GM11168 (cell line): Measurements from ENCODE around the gene DNM1.

Source experiments
- in situ Hi-C: fragments of 300-500 bp; cut with MboI; formaldehyde crosslinking; loops from one replicate; pipeline ENCODE4 v1.12.0; 2022; ENCODE audit warnings: low sequenced_read_pairs; ENCODE audit not compliant: unreplicated experiment

DNM1 gene

DNA sequence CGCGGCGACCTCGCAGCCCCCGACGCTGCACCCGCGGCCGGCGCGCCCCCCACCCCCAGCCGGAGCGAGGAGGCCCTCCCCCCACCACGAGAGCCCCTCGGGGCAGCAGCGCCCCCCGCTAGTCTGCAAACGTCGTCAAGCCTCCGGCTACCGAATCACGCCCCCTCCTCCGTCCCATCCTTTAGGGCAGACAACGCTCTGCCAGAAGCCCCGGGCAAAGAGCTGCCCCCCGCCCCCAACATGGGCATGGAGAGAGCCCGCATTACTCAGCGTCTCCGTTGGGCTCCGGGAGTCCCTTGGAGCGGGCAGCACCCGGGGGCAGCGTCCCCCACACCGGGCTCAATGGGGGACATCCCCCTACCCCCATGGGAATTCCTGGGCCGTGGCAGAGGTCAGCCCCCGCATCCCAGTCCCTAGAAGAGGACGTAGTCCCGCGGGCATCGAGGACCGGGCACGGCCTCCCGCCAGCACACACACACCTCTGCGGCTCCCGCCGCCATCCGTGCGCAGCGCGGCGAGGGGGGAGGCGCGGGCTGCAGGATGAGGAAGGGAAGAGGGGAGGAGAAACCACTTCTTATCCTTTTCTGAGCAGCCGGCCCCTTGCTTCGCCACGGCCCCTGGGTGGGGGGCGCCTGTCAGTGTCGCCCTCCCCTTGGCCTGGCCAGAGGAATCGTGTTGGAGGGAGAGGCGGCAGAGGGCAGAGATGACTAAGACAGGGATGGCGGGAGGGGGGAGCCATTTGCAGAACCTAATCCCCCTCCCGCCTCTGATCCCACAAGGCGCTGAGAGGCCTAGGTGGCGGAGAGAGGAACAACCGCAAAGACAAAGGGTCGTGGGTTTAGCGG is 750 bp downstream of the DNM1 start:
- in situ Hi-C loops = no loop called here

DNA sequence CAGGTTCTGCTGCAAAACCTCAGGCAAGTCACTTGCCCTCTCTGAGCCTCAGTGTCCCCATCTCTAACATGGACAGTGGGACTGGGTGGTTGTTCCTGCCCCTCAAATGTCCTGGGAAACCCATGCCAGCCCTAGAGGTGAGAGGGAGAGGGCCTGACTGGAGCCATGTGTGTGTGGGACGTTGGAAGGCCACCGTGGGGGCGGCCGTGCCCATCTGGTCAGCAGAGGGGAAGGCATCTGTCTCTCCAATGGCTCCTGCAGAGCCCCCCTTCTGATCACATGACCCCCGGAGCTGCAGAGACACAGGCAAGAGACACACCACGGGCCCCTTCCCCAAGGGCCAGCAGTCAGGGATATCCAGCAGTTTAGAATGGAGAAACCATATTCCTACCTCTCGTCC is 1.7 kb downstream of the DNM1 start:
- in situ Hi-C loops = no loop called here

DNA sequence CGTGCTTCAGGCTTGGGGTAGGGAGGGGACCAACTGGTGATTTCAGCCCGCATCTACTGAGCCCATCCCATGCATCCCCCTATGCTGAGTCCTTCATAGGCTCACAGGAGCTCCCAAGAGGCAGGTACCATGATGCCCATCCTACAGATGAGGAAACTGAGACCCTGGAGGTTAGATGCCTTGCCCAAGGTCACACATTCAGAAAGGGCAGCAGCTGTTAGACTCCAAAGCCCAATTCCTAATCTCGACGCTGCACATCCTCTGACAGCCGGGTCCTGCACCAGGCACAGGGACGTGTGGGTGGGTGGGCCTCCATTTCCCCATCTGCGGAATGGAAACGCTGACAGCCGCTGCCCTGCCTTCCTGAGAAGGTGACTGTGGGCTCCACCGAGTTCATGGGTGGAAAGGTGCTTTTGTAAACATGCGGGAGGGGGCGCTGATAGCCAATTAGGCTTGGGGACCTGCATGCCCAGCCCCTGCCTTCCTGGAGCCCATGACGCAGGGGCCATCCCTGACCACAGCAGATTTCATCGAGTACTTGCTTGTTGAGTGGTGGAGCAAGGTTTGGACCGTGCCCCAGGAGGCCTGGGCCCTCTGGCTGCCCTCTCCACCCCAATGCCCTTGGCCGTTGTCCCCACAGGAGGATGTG is 2.2 kb downstream of the DNM1 start:
- in situ Hi-C loops = no loop called here

DNA sequence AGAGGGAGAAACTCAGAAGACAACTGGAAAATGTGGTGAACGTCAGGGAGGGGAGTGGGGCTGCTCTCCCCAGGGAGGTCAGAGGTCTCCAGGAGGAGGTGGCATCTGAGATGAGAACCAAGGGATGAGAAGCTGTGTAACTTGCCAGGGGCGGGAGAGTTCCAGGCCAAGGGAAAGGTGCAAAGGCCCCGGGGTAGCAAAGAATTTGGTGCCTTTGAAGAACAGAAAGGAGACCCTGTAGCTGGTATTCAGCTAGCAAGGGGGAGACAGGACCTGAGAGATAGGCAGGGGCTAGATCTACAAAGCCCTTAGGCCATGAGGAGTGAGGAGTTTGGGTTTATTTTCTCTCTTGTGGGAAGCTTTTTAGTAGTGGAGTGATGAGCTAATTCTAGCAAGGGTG is 3.3 kb downstream of the DNM1 start:
- in situ Hi-C loops = no loop called here

- in situ Hi-C loops = no loop called here
Measured at GRCh38 chr9:128206916-128207910, 4.0 kb downstream of the DNM1 start.

GRCh38 chr9:128208386-128208785 is 5.2 kb downstream of the DNM1 start:
- in situ Hi-C loops = no loop called here

GRCh38 chr9:128208946-128209669 is 5.9 kb downstream of the DNM1 start:
- in situ Hi-C loops = no loop called here

DNA sequence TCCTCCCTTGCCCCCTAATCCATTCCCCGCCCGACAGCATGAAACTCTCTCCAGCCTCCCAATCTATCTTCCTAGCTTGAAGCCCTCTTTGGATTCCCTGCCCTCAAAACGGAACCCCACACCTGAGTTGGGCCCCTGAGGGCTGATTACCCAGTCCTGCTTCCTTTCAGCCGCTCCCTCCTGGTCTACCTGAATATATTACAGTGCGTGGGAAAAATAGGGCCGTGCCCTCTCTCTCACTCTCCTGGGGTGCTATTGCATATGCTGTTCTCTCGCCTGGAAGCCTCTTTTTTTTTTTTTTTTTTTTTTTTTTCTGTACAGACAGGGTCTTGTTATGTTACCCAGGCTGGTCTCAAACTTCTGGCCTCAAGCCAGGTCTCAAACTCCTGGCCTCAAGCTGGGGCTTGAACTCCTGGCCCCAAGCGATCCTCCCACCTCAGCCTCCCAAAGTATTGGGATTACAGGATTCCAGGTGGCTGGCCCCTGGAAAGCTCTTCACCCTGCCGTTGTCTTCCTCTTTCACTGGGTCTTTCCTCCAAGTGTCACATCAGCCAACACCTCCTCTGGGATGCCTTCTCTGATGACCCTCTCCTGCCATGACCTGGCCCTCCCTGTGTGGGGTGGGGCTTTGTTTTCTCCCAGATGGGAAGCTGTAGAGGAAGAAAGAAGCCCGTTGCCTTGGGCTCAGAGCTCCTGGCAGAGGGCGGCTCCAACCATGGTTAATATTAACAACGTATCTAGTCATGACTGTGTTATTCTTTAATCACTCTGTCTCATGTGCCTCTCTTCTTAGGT is 8.2 kb downstream of the DNM1 start:
- in situ Hi-C loops = no loop called here

DNA sequence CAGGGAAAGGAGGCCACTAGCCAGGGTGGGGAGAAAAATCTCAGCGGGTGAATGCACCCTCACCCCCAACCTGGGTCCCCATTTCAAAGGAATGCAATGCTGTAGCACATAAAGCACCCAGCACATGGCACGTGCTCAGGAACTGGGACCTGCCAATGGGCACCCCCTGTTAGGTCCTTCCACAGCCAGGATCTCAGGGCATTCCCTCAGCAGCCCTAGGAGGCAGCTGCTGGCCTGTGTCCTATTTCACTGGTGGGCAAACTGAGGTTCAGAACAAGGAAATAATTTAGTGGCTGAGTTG is 8.8 kb downstream of the DNM1 start:
- in situ Hi-C loops = no loop called here

DNA sequence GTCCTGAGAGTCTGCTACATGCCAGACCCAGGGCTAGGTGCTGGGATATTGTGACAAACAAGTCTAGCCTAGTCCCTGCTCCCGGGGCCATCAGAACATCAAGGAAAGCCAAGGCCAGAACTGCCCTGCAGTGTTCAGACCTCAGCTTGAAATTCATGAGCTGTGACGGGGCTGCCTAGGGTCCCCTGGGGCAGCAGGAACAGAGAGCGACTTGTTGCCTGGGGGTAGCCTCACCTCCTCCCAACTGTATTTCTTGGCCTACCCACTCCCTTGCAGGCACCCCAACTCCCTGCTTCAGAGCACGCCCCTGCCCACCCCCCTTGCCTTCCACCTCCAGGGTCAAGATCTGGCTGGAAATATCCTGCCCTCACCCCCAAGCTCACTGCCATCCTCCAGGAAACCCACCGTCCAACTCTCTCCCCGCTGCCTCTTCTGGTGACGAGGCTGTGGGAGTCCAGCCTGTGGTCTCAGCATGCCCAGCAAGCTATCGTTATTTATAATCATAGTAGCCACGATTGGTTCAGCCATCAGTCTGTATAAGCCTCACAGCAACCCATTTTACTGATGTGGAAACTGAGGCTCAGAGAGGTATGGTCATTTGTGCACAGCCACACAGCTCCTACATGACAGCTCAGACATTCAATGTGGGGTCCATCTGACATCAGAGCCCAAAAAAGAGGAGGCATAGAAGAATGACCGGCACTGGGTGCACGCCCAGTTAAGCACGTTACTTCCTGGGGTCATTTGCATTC is 10.7 kb downstream of the DNM1 start:
- in situ Hi-C loops = no loop called here

DNA sequence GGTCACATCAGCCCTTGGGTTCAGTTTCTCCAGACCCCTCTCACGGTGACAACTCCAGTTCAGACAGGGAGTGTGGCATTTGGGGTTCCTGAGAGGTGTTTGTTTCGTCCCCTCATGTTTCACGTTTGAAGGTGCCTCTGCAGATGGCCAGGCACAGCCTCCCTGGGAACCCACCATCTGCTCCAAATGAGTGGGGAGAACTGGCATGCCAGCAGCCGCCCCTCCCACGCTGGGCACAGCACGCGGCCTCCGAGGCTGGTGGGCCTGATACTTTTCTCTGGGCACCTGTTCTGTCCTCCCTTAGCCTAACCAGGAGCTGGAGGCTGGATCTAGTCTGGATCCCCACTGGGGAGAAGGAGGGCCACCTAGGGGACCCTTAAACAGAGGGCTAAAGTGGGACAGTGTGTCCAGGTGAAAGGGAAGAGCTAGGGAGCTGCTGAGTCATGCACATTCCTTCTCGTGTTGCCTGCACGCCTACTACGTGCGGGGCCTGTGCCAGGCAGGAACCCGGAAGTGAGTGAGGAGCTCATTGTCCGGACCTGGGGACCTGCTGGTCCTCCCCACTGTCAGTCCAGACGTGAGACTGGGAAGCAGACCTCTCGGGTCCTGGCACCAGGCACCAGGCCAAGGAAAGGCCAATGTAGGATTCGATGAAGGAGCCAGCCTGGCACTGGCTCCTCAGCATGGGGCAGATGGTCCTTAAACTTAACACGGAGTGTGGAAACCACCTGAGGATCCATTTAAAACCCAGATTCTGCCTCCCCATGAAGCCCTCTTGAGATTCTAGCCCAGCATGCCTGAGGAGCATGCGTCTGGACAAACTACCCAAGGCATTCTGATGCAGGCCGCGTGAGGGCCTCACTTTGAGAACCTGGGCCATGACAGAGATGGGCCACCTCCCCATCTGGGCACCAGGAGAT is 11.7 kb downstream of the DNM1 start:
- in situ Hi-C loops = no loop called here

DNA sequence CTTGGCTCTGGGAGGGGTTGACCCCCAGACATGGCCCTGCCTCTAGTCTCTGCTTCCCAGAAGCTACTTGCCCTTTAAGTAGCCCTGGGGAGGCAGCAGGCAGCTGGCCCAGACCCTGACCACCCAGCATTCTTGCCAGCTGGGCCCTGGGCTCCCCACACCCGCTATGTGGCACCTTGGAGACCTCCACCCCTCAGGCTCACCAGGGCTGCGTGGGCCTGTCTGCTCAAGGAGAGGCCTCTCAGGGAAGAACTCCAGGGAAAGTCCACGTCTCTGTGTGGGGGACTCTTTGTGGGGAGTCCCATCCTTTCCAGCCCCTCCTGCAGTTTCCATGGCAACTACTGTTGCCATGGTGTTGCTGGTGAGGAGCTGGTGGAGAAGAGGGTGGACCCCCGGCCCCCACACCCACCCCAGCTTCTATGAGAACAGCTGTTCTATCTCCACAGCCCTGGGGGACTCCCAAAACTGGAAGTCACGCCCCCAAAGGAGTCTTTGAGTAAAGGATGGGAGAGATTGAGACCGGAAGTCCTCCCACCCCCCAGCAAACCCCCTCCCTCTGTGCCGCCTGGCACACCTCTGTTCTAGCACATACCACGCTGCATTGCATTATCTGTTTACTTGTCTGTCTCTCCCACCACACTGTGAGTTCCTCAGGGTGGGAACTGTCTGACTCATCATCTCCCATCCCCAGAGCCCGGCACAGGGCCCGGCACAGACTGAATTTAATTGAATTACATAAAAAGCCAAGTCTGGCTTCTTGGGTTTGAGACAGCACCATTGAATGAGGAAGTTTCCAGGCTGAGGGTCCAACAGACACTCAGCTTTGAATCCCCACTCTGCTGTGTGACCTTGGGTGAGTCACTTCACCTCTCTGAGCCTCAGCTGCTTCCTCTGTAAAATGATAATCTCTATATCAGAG is 12.6 kb downstream of the DNM1 start:
- in situ Hi-C loops = no loop called here

DNA sequence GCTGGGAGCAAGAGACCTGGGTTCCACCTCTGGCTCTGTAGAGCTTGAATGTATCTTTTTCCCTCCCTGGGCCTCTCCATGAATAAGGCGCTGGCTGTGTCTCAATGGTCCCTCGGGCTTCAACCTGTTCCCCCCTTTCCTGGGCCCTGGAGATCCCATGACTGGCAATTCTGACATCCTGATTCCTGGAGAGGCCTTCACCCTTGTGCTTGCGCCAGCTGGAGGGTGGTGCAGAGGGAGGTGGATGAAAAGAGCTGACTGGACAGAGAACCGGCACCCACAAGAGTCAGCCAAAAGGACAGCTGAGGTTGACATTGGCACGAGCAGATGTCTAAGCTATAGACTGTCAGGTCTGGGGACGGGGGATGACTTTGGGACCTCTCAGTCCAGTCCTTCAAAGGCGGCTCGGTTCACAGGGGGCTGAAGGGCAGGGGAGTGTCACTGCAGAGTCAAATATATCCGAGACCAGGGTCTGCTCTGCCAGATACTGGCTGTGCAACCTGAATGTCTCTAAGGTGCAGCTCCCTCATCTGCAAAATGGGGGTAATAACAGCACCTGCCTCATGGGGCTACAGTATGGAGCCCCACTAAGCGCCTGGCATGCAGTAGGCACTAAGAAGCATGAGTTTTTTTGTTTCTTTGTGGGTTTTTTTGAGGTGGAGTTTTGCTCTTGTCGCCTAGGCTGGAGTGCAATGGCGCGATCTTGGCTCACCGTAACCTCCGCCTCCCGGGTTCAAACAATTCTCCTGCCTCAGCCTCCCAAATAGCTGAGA is 13.8 kb downstream of the DNM1 start:
- in situ Hi-C loops = no loop called here

- in situ Hi-C loops = no loop called here
Measured at GRCh38 chr9:128218172-128218517, 15.0 kb downstream of the DNM1 start.

DNA sequence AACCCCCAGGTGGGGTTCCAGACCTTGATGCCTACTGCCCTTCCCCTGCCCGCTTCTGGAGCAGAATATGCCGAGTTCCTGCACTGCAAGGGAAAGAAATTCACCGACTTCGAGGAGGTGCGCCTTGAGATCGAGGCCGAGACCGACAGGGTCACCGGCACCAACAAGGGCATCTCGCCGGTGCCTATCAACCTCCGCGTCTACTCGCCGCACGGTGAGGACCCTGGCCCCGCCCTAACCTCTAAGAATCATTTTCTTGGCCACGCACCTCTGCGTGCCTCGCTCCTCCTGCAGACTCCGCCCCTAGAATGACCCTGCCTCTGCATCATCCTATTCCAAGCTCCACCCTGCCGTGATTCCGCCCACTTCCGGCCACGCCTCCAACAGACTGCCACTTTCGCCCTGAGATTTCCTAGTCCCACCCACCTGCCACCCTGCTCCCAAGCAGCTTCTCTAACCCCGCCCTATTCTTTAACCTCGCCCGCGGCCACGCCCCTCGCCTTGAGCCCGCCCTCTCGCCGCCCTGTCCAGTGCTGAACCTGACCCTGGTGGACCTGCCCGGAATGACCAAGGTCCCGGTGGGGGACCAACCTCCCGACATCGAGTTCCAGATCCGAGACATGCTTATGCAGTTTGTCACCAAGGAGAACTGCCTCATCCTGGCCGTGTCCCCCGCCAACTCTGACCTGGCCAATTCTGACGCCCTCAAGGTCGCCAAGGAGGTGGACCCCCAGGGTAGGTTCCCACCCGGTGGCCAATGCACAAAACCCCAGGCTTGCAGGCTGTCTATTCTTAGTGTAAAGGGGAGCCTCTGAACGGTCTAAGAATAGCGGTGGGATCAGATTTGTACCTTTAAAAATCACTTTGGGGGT is 15.6 kb downstream of the DNM1 start:
- in situ Hi-C loops = no loop called here
